Measurements from ENCODE around the gene ATP5PO.
"Not testable (repeated sequence)": the region's sequence is repeated elsewhere in the genome, so short reads cannot be mapped to it uniquely, and the experiment has no call there.

The ATP5PO gene

DNA sequence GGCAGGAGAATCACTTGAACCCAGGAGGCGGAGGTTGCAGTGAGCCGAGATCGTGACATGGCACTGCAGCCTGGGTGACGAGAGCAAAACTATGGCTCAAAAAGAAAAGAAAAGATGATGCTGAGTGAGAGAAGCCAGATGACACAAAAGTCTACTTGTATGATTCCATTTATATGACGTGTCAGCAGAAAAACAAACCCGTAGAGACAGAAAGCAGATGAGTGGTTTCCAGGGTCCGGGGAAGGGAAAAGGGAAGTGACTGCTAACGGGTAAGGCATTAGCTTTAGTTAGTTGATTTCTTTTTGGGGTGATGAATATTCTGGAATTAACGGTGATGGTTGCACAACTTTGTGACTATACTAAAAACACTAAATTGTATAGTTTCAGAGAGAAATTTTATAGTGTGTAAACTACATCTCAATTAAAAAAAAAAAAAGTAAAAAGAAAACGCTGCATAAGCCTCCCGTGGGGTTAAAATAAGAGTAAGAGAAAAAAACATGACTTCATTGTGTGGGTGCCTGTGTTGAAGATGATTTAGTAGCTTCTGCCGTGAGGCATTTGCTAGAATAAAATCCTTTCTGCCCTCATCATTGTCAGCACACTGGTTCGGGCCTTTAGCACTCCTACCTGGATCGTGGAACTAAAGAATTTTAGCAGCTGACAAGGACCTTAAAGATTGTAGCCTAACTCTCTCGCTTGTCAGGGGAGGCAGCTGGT lies 24.7 kb upstream of the ATP5PO start:
- DNase-seq (ENCODE audit: low spot score) = no peak

DNA sequence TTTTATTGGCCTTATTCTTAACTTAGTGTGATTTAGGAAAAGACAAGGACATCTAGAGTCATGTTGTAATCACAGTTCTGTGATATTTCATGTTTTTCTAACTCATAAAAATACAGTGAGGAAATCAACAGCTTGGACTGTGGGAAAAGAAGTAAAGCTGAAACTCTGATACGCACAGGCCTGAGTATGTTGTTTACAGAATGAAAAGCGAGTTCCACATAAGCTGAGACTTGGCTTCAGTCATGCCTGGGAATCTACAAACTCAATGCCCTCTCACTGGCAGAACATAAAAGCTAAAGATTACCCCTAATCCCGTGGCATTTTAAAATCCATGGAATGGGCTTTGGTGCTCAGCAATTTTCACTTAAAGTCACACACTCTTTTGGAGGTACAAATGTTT lies 23.6 kb upstream of the ATP5PO start:
- DNase-seq (ENCODE audit: low spot score) = no peak

DNA sequence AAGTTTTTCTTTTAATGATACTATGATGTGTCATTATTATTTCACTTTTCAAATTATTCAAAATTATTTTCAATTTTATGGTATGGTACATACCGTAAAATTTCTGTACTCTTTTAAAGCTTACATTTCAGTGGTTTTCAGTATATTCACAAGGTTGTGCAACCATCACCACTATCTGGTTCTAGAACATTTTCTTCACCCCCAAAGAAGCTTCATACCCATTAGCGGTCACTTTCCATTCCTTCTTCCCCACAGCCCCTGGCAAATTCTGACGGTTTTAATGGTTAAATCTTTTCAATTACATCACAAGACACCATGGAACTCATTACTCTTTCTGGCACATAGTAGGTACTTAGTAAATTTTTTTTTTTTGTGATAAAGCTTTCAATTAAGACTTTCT lies 22.8 kb upstream of the ATP5PO start:
- no peak for DNase-seq (ENCODE audit: low spot score)

DNA sequence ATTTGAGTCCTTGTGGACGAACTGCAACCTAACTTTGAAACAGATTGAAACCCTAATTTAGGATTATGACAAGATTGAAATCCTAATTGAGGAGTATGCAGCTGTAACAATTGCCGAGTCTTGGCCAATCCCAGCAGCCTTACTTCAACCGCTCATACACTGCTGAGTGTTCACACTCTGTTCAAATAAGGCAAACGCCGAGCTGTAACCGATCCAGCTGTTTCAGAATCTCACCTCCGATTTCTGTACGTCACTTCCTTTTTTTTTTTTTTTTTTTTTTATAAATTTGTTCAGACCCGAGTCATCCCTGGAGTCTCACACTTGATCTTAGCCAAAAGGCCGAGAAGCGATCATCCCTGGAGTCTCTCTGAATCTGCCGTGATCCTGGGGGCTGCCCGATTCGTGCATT lies 22.3 kb upstream of the ATP5PO start:
- DNase-seq (ENCODE audit: low spot score) = no peak

DNA sequence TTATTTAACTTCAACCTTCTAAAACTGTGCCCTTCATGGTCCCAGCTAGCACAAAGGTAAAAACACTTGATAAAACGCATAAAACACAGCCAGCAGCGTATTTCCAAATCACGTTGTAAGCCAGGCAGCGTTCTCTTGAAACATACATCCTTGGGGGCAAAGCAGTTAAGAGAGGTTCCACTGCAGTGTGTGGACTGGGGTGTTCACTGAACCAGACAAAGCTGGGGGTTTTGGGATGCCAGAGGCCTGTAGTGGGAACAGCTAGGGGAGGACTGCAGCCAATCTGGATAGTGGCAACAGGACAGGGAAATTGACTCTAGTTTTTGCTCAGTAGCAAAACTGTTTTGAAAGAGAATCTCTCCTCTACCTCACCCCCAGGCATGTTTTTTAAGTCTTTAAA lies 21.5 kb upstream of the ATP5PO start:
- no peak for DNase-seq (ENCODE audit: low spot score)

DNA sequence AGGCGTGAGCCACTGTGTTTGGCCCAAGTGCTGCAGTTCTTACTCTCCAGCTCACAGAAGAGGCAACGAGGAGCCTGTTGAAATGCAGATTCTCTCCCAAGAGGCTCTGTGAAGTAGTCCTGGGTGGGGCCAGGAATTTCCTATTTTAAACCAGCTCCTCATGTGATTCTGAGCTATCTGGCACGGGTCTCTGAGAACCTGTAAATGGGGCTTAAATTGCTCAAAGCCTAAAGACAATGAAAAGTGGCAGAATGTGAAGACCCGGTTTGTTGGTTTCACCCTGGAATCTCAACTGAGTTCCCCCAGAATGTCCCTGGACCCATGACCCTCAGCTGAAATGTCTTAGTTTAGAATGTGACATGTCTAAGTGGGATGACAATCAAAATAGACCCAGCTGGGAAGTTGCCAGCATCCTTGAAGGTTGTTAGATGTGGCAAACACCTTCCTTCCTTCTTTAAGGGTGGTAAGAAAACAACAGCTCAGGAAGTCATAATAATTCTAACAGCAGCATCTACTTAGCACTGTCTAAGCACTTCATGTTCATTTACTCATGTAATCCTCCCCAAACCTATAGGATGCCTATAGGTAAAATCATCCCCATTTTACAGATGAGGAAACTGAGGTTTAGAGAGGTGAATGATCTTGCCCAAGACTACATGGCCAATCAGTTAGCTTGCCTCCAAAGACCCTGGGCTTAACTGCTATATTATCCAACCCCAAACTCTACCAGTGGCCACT lies 20.9 kb upstream of the ATP5PO start:
- no peak for DNase-seq (ENCODE audit: low spot score)

DNA sequence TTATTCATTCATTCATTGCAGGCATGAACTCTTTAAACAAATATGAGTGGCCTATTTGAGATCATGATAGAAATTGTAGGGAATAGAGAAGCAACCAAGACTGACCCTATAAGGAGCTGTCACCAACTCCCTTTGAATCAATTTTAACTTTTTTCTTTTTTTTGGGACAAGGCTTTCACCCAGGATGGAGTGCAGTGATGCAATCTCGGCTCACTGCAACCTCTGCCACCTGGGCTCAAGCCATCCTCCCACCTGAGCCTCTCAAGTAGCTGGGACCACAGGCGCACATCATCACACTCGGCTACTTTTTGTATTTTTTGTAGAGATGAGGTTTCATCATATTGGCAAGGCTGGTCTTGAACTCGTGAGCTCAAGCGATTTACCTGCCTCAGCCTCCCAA lies 17.1 kb upstream of the ATP5PO start:
- DNase-seq (ENCODE audit: low spot score) = no peak

DNA sequence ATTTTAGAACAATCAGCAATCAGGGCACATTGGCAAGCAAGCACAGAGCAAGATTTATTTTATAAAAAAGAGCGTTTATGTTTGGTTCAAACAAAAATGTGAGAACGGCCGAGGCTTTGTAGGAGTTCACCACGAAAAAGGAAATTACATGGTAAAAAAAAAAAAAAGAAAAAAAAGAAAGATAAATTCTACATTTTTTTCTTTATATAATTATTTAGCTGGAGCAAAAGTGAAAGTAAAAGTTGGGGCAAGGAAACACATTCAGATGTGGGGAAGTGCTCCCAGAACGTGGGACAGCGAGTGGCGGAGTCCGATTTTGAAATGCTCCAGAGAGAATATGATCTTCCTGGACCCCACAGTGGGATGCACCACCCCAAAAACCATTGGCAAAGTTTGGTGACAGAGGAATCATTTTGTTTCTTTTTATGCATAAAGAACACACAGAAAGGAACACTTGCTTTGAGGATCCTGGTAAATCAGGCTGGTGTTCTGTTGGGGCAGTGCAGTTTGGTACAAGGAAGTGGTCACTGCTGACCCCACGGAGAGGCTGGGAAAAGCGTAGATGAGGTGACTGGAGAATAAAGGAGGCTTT lies 16.3 kb upstream of the ATP5PO start:
- DNase-seq (ENCODE audit: low spot score) = no peak

DNA sequence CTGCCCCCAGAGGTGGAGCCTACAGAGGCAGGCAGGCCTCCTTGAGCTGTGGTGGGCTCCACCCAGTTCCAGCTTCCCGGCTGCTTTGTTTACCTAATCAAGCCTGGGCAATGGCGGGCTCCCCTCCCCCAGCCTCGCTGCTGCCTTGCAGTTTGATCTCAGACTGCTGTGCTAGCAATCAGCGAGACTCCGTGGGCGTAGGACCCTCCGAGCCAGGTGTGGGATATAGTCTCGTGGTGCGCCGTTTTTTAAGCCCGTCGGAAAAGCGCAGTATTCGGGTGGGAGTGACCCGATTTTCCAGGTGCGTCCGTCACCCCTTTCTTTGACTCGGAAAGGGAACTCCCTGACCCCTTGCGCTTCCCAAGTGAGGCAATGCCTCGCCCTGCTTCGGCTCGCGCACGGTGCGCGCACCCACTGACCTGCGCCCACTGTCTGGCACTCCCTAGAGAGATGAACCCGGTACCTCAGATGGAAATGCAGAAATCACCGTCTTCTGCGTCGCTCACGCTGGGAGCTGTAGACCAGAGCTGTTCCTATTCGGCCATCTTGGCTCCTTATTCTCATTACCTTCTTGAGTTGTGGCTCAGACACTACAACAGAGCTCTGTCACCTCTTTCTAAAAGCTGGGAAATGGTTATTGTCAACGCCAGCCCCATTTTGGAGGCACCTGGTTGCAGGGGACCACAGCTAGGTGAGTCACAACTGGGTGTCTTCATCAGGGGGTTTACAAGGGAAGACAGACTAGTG lies 15.6 kb upstream of the ATP5PO start:
- not testable (repeated sequence) for DNase-seq (ENCODE audit: low spot score)

DNA sequence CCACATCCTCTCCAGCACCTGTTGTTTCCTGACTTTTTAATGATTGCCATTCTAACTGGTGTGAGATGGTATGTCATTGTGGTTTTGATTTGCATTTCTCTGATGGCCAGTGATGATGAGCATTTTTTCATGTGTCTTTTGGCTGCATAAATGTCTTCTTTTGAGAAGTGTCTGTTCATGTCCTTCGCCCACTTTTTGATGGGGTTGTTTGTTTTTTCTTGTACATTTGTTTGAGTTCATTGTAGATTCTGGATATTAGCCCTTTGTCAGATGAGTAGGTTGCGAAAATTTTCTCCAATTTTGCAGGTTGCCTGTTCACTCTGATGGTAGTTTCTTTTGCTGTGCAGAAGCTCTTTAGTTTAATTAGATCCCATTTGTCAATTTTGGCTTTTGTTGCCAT lies 10.6 kb upstream of the ATP5PO start:
- DNase-seq (ENCODE audit: low spot score) = not testable (repeated sequence)

DNA sequence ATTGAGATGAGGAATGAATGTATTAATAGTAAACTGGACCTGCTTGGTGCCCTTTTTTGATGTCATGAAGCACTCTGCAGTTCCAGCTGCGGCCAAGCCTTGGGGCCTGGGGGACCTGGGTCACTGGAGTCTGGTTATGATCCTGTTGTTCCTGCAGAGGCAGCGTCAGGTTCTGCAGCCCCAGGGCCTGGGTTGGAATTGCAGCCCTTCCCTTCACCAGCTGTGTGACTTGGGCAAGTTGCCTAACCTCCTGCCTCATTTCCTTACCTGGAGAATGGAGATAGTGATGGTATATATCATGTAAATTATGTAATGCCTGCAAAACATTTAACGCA lies 9.1 kb upstream of the ATP5PO start:
- peak; percentile 28 for DNase-seq (ENCODE audit: low spot score)

DNA sequence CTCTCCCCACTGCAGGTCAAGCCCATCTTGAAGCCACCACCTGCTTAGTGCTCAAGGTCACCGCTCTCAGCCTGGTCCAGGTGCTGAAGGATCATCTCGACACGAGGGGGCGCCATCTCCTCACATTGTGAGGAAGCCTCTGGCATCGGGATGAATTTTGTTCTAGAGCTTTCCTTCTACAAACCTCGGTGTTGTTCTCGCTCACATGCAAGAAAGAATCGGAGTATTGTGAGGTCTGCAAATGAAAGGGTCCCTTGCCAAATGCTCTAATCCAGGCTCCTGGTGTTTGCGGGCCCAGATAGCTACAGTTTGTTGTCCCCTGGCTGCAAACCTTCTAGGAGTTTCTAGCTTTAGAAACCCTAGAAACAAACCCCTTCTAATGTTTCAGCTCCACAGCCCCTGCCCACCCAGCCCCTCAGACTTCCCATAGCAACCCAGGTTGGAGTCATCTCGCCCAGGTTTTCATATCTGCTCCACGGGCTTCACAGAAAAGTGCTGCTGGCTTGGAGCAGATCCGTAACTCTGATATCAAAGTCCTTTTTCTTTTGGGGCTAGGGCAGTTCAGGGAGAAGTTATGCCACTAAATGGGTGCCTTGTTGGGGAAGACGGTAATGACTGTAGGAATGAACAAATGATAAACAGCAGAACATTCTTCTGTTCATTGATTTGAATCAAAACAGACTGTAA lies 8.6 kb upstream of the ATP5PO start:
- DNase-seq (ENCODE audit: low spot score) = peak; percentile 87

DNA sequence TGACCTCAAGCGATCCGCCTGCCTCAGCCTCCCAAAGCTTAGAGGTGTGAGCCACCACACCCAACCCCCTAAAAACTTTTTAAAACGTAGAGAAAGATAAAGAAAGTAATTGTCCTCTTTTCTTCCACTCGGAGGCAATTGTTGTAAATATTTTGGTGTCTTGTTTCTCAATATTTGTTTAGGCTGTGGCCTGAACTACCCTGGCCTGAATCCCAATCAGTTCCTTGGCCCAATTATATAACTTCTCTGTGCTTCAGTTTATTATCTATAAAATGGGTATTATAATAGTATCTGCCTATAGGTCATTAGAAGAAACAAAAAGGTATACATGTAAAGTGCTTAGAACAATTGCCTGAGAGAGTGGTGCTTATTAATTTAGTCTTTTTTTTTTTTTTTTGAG lies 1.8 kb upstream of the ATP5PO start:
- no peak for DNase-seq (ENCODE audit: low spot score)

DNA sequence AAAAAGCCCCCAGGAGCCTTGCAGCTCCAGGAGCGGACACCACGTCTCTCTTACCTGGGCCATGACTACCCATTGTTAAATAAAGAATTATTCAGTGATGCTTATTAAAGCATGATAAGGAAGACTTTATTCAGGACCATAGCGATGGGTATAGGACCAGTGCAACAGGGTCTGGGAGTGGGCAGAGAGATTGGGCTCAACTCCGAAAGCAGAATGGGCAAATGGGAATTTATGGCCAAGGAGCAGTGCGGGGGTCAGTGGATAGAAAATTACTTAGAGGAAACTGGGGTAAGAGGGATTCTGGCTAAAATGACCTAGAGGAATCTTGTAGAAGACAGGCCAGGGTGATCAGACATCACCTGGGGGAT lies 580 bp upstream of the ATP5PO start:
- DNase-seq (ENCODE audit: low spot score) = no peak

DNA sequence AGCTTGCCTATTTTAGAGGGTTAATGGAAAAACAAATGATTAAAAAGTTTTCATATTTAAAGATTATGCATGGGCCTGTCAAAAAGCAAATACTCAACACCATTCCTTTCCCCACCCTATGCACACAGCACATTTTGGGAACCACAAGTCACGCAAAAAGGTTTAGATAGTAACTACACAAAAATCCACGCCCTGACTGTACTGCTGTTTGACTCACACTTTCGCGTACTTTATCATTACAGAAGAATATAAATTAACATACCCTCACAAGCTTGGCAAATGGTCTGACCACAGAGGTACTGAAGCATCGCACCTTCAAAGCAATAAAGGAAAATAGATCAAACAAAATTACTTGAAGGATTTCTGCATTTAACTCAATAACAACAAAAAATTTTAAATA lies 1.4 kb downstream of the ATP5PO start:
- DNase-seq (ENCODE audit: low spot score) = no peak

DNA sequence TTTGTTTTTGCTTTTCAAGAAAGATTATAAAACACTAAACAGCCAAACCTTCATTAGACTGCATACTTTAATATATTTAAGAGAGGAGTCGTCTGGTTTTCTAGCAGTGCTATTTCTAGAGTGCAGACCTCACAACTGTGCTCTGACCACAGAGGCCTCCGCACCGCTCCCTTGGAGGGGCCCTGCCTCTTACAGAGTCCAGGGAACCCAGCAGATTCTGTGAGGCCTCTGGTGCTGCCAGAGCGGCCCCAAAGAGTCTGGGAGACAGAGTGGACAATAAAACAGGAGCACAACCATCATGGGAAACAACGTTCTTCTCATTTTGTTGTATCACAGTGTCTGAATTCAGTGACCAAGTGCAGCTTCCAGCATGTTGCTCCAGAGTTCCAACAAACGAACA lies 5.8 kb downstream of the ATP5PO start:
- DNase-seq (ENCODE audit: low spot score) = no peak

DNA sequence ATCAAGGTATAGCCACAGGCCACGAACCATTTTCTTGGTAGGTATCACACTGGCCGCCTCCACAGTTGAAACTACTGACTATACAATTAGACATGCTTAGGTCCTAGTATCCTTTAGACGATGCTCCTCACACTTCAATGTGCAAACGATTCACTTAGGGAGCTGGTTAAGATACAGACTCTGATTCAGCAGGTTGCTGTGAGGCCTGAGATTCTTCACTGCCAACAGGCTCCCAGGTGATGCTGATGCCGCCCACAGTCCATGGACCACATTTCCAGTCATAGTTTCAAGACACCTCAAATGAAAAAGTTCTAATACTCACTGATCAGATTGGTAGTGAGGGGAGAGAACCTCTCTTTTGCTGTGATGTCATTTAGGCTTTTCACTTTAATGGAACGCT lies 6.8 kb downstream of the ATP5PO start:
- no peak for DNase-seq (ENCODE audit: low spot score)

DNA sequence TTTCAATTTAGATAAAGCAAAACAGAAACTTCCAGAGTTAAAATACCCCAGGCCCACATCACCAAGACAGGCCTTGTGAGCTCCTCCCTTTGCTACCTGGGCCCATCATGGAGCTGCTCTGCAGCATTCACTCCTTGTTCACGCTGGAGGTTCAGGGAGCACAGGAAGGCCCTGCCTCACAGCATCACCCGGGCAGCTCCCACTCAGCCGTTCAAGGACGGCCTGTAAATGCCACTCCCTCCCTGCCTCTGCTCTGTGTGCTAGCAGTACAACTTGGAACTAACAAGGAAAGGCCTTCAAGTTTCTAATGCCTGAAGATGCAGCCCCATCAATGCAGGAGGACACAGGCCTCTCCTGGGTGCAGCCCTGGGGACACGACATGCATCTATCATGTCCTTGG lies 11.6 kb downstream of the ATP5PO start:
- no peak for DNase-seq (ENCODE audit: low spot score)

DNA sequence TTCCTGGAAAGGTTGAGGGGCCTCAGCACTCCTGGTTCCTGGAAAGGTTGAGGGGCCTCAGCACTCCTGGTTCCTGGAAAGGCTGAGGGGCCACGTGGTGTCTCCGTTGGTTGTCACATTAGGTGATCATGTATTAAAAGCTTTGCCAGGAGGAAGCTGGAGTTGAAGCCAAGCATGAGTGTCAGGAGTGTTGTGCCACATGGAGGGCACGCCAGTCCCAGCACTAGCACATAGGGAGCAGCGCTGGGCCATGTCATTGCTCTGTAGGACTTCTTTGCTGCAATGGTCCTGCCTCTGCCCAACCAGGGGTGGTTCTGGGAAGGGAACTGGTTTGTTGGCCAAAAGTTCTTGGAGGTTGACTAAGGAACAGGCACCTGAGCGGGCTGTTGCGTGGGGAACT lies 13.3 kb downstream of the ATP5PO start:
- no peak for DNase-seq (ENCODE audit: low spot score)

DNA sequence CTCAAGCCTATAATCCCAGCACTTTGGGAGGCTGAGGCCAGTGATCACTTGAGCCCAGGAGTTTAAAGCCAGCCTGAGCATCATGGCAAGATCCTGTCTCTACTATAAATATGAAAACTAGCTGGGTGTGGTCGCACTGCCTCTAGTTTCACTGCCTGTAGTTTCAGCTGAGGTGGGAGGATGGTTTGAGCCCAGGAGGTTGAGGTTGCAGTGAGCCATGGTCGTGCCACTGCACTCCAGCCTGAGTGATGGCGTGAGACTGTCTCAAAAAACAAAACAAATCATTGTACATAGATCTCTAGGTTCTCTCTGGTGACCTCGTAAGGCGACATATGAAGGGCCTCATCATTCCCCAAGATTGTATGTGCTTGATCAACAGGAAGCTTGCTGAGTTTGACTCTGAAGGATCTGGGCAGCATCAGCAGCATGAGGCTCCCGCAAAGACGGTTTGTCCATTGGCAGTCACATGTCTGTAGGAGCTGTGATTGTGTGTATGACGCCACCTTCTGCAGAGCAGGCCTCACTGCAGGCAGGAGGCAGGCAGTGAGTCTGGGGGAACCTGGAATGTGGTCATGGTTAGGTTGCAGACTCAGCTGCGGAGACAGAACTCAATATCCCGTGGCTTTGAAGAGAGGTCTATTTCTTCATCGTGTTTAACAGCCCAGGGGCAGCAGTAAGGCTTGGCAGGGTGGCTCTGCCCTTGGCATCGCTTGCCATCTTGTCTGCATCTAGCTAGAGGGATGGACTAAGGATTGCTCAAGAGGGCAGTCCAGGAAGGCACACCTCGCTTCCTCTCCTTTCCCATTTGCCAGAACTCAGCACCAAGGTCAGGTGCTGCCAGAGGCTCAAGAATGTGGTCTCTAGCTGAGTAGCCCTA lies 14.0 kb downstream of the ATP5PO start:
- DNase-seq (ENCODE audit: low spot score) = no peak

DNA sequence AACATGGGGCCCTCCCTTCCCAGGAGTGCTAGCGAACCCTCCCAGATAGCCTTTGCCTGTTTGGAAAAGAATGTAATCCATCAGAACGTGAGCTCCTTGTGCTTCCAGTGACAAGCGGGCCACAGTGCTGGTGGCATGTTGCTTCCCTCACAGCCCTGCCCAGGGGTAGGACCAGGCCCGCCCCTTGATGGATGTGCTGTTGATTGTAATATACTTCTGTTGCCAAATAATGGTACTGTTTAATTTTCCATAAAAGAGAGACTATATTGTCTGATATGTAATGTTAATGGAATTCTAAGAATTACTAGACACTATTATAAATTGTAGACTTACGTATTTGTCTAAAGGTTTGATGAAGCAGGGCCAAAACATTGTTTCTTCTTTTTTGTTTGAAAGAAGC lies 16.4 kb downstream of the ATP5PO start:
- DNase-seq (ENCODE audit: low spot score) = no peak

All from LoVo (cell line).